Measurements from ENCODE around the gene TMEM108. TPM values are rescaled to one million over a fixed set of nuclear protein-coding genes. Genes with fewer than 3 reads are reported as not detected.

The TMEM108 gene
- total RNA-seq, 1 experiment from 2014 or later = not detected

DNA sequence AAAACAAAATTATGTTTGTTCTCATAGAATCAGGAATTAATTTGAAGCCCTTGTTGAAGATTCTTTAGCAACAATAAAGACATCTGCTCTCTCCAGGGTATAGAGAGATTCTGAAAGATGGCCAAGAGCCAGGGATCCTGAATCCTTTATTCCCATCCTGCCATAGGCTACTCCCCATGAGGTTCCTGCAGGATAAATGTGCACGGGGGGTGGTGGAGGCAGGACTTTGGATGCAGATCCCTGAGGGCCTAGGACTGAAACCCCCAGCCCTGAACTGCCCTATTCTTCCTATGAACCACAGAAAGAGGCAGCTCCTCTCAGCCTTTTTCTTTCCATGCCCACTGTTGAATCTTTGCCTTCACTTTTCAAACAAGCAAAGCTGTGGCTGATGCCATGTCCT is 17.1 kb downstream of the TMEM108 start:
- BruUV-seq (replicated peaks) = no TSS peak
- H3K36me3 Mint-ChIP-seq (ENCODE audit: insufficient read depth, unreplicated experiment) = no peaks in the 10 kb centered on the region
- no peak overlapping the region for H3K27ac Mint-ChIP-seq (ENCODE audit: unreplicated experiment)
- H3K27me3 Mint-ChIP-seq (ENCODE audit: insufficient read depth, unreplicated experiment) = peaks cover 33% of the 10 kb centered on the region
- POLR2A ChIA-PET = no interaction called here
- CTCF ChIA-PET = no interaction called here
- no peaks in the 10 kb centered on the region for H3K9me3 Mint-ChIP-seq (ENCODE audit: unreplicated experiment)
- H3K4me1 Mint-ChIP-seq (ENCODE audit: low read depth, unreplicated experiment) = no peaks in the 10 kb centered on the region
- Histone ChIP-seq H3K9me3 (no peaks in the 10 kb centered on the region), H3K36me3 (ENCODE audit: control insufficient read depth, insufficient read depth, low read length) (no peaks in the 10 kb centered on the region), H3K4me3 (ENCODE audit: low read depth, low read length) (no peak overlapping the region), H3K4me1 (no peaks in the 10 kb centered on the region), H3K27me3 (replicated peaks; ENCODE audit: control insufficient read depth, insufficient read depth, low read length) (no peaks in the 10 kb centered on the region)
- no peak for DNase-seq
- TF ChIP-seq, protein P1, sequence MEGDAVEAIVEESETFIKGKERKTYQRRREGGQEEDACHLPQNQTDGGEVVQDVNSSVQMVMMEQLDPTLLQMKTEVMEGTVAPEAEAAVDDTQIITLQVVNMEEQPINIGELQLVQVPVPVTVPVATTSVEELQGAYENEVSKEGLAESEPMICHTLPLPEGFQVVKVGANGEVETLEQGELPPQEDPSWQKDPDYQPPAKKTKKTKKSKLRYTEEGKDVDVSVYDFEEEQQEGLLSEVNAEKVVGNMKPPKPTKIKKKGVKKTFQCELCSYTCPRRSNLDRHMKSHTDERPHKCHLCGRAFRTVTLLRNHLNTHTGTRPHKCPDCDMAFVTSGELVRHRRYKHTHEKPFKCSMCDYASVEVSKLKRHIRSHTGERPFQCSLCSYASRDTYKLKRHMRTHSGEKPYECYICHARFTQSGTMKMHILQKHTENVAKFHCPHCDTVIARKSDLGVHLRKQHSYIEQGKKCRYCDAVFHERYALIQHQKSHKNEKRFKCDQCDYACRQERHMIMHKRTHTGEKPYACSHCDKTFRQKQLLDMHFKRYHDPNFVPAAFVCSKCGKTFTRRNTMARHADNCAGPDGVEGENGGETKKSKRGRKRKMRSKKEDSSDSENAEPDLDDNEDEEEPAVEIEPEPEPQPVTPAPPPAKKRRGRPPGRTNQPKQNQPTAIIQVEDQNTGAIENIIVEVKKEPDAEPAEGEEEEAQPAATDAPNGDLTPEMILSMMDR (IDR thresholded peaks at IDR 0.05; ENCODE audit: insufficient read depth in 1 of 2, low read depth in 1 of 2, low read length in 1 of 2, severe bottlenecking in 1 of 2, unreplicated experiment in 1 of 2) = no peak
- intact Hi-C loops (cut with micrococcal nuclease; ENCODE audit: unreplicated experiment) = no loop called here
- no peak overlapping the region for H3K4me3 Mint-ChIP-seq (ENCODE audit: unreplicated experiment)

DNA sequence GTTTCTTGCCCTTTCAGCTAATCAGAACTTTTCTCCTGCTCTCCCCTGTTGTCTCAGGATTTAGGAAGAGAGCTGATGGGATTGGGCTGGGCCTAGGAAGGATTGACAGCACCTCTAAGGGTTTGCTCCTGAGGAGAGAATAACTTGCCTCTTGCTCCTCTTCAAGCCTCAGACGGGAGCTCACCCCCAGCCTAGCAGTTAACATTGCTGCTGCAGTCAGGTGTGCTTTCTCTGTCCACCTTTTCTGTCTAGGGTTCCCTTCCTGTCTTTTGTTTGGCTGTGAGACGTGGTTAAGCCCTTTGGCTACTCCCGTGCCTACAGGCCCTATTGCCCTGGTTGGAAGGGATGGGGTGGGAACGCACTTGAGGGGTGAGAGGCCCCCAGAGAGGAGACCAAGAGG is 20.1 kb downstream of the TMEM108 start:
- H3K27me3 Mint-ChIP-seq (ENCODE audit: insufficient read depth, unreplicated experiment) = peaks cover 21% of the 10 kb centered on the region
- H3K4me3 Mint-ChIP-seq (ENCODE audit: unreplicated experiment) = no peak overlapping the region
- Histone ChIP-seq H3K9me3 (no peaks in the 10 kb centered on the region), H3K36me3 (ENCODE audit: control insufficient read depth, insufficient read depth, low read length) (no peaks in the 10 kb centered on the region), H3K27me3 (replicated peaks; ENCODE audit: control insufficient read depth, insufficient read depth, low read length) (no peaks in the 10 kb centered on the region), H3K4me3 (ENCODE audit: low read depth, low read length) (no peak overlapping the region), H3K4me1 (no peaks in the 10 kb centered on the region)
- intact Hi-C loops (cut with micrococcal nuclease; ENCODE audit: unreplicated experiment) = no loop called here
- ChIA-PET CTCF (no interaction called here), POLR2A (no interaction called here)
- DNase-seq = no peak
- BruUV-seq (replicated peaks) = no TSS peak
- no peaks in the 10 kb centered on the region for H3K36me3 Mint-ChIP-seq (ENCODE audit: insufficient read depth, unreplicated experiment)
- TF ChIP-seq, protein P1 (IDR thresholded peaks at IDR 0.05; ENCODE audit: insufficient read depth in 1 of 2, low read depth in 1 of 2, low read length in 1 of 2, severe bottlenecking in 1 of 2, unreplicated experiment in 1 of 2) = no peak
- H3K4me1 Mint-ChIP-seq (ENCODE audit: low read depth, unreplicated experiment) = no peaks in the 10 kb centered on the region
- no peaks in the 10 kb centered on the region for H3K9me3 Mint-ChIP-seq (ENCODE audit: unreplicated experiment)
- no peak overlapping the region for H3K27ac Mint-ChIP-seq (ENCODE audit: unreplicated experiment)

DNA sequence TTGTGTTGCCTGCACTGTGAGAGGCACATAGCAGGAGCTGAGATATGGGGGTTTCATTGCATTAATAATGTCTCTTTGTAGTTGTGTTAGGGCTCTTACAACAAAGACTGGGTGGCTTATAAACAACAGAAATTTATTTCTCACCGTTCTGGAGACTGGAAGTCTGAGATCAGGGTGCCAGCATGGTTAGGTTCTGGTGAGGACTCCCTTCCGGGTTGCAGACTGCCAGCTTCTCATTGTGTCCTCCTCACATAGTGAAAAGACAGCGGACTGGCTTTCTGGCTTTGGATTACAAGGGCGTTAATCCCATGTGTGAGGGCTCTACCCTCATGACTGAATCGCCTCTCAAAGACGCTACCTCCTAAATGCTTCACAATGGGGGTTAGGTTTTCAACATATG is 20.6 kb downstream of the TMEM108 start:
- Mint-ChIP-seq H3K9me3 (ENCODE audit: unreplicated experiment) (no peaks in the 10 kb centered on the region), H3K36me3 (ENCODE audit: insufficient read depth, unreplicated experiment) (no peaks in the 10 kb centered on the region), H3K27me3 (ENCODE audit: insufficient read depth, unreplicated experiment) (peaks cover 20% of the 10 kb centered on the region), H3K4me3 (ENCODE audit: unreplicated experiment) (no peak overlapping the region), H3K27ac (ENCODE audit: unreplicated experiment) (no peak overlapping the region), H3K4me1 (ENCODE audit: low read depth, unreplicated experiment) (no peaks in the 10 kb centered on the region)
- no TSS peak for BruUV-seq (replicated peaks)
- TF ChIP-seq, protein P1 (IDR thresholded peaks at IDR 0.05; ENCODE audit: insufficient read depth in 1 of 2, low read depth in 1 of 2, low read length in 1 of 2, severe bottlenecking in 1 of 2, unreplicated experiment in 1 of 2) = no peak
- Histone ChIP-seq H3K4me1 (no peaks in the 10 kb centered on the region), H3K4me3 (ENCODE audit: low read depth, low read length) (no peak overlapping the region), H3K36me3 (ENCODE audit: control insufficient read depth, insufficient read depth, low read length) (no peaks in the 10 kb centered on the region), H3K27me3 (replicated peaks; ENCODE audit: control insufficient read depth, insufficient read depth, low read length) (no peaks in the 10 kb centered on the region), H3K9me3 (no peaks in the 10 kb centered on the region)
- ChIA-PET POLR2A (no interaction called here), CTCF (no interaction called here)
- DNase-seq = no peak
- intact Hi-C loops (cut with micrococcal nuclease; ENCODE audit: unreplicated experiment) = no loop called here

Data from Caco-2 (cell line).